ENCODE data around the gene RXFP2. TPM values are rescaled to one million over a fixed set of nuclear protein-coding genes. Genes with fewer than 3 reads are reported as not detected.

RXFP2 gene
- 1.3 TPM for polyA plus RNA-seq (ENCODE audit: insufficient read length)
- long read RNA-seq, donor 1: 0 reads
- long read RNA-seq, donor 2: 0 reads
- long read RNA-seq, donor 3: 0 reads
- long read RNA-seq, donor 4: 0 reads
- long read RNA-seq, donor 5: 0 reads
- long read RNA-seq, donor 6: 0 reads
- long read RNA-seq, donor 7: 0 reads
- long read RNA-seq, donor 8: 0 reads

GRCh38 chr13:31739226-31739625, at the start of gene RXFP2:
Gene RXFP2, plus strand, starts transcription at chr13:31739526. Its CDS starts 87 bp downstream, at chr13:31739613.
- no peak for DNase-seq

GRCh38 chr13:31697290-31697689, 42.0 kb upstream of the RXFP2 start:
- DNase-seq: no peak

GRCh38 chr13:31699650-31700049, 39.7 kb upstream of the RXFP2 start:
- peak; percentile 15 for DNase-seq

- DNase-seq: no peak
Measured at GRCh38 chr13:31703780-31704179, 35.5 kb upstream of the RXFP2 start.

DNA sequence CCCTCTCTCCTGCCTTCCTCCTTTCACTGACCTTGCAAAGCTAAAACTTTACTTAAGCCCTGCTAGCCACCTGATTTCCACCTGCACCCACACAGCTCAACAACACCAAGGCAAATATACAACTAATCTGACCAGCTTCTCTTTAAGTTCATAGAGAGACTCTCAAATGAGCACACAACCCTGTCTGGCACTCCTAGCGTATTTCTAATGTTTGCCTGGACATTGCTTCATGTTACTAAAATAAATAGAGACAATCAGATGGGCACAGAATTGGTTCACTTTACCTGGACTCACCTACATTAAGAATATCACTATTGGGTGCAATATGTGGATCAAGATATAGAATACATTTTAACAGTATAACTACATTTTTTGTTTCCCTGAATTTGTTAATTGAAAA, 33.2 kb upstream of the RXFP2 start:
- no peak for DNase-seq

DNA sequence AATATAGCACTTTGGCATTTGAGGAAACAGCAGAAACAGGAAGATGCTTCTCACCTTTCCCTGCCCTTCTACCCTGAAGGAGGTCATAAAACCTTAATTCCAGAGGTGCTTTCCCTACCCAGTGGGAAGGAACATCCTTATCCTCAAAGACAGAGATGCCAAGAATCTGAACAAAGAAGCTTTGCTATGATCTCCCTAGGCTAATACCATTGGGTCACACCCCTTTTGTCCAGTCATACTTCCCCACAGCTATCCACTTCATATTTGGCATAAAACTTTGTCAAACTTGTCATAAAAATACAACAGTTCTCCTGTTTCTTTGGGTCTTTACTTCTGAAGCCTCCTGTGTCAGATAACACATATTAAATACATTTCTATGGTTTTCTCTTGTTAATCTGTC, 21.7 kb upstream of the RXFP2 start:
- no peak for DNase-seq

- no peak for DNase-seq
Measured at GRCh38 chr13:31719214-31719613, 20.1 kb upstream of the RXFP2 start.

- DNase-seq: no peak
Measured at GRCh38 chr13:31722673-31723072, 16.7 kb upstream of the RXFP2 start.

DNA sequence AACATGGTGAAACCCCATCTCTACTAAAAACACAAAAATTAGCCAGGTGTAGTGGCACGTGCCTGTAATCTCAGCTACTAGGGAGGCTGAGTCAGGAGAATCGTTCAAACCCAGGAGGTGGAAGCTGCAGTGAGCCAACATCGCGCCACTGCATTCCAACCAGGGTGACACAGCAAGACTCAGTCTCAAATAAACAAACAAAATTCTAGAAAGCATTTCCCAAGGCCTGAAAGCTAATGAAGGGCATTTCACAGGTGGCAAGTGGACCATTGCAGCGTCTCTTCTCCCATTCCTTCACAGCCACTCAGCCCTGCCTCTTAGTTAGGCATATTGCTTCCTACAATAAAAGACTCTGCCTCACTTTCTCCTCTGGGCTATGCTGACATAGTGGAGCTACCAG, 13.5 kb upstream of the RXFP2 start:
- no peak for DNase-seq

GRCh38 chr13:31731921-31732320, 7.4 kb upstream of the RXFP2 start:
- DNase-seq: no peak

GRCh38 chr13:31733066-31733465, 6.3 kb upstream of the RXFP2 start:
- DNase-seq: no peak

GRCh38 chr13:31733647-31734046, 5.7 kb upstream of the RXFP2 start:
- no peak for DNase-seq

GRCh38 chr13:31742097-31742734, 2.9 kb downstream of the RXFP2 start:
- DNase-seq: peak; percentile 63

GRCh38 chr13:31747291-31747690, 8.0 kb downstream of the RXFP2 start:
- DNase-seq: no peak

- DNase-seq: no peak
Measured at GRCh38 chr13:31747966-31748365, 8.6 kb downstream of the RXFP2 start.

GRCh38 chr13:31749929-31750328, 10.6 kb downstream of the RXFP2 start:
- DNase-seq: no peak

DNA sequence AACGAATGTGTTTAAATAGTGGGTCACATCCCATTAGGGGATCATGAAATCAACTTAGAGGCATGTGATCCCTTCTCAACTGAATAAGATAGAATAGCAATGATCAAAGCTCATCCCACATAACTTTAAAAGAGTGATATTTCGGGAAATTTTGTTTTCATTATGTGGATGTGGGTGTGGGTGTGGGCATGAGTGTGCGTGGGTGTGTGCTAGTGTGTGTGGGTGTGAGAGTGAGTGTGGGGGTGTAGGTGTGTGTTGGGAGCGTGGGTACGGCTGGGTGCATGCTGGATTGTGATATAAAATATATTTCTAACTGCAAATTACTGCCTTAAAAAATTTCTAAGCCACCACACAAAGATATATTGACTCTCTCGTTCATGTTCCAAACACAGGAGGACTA, 15.9 kb downstream of the RXFP2 start:
- DNase-seq: no peak

GRCh38 chr13:31755803-31756212, 16.5 kb downstream of the RXFP2 start:
- DNase-seq: no peak

GRCh38 chr13:31756346-31756745, 17.0 kb downstream of the RXFP2 start:
- no peak for DNase-seq

DNA sequence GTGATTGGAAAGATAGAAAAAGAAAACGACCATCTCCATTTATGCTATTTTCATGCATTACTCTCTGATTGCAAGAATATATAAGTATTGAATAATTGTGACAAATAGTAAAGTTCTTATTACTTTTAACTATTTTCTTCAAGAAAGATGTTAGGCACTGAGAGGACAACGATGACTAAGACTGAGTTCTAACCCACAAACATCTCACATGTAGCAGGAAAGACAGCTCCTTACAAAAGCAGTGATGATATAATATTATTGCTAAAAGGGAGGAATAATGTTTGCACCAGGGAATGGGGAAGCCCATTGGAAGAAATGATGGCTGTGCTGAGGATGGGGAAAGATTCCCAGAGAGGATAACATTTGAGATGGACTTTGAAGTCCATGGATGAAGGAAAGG, 22.6 kb downstream of the RXFP2 start:
- DNase-seq: no peak

DNA sequence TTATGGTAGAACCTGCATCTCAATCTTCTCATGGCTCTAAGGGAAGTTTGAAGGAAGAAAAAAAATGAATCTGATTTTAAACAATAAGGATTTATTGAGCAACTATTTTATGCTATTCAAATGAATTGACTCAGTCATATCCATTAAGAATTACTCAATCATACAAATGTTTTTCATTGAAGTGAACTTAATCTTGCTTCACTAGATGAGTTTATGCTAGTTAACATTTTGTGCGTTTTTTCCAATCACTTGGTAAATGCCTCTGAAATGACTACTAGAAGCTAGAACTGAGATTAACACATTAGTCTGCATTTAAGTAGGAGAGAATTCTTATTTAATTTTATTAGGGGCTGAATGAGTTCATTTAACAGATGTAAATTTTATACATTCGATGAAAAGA, 25.2 kb downstream of the RXFP2 start:
- DNase-seq: no peak

- no peak for DNase-seq
Measured at GRCh38 chr13:31765138-31765785, 25.9 kb downstream of the RXFP2 start.

- no peak for DNase-seq
Measured at GRCh38 chr13:31767175-31767900, 28.0 kb downstream of the RXFP2 start.
